Suppressor macrophage treated with lipopolysaccharide for 1 hour (primary cell): ENCODE data around the gene GPRC5D.

ENCODE experiments used
- DNase-seq, 3 donors: peaks; one replicate each; pipeline ENCODE4 v3.0.0-alpha.2; 2020 to 2022

Gene GPRC5D

DNA sequence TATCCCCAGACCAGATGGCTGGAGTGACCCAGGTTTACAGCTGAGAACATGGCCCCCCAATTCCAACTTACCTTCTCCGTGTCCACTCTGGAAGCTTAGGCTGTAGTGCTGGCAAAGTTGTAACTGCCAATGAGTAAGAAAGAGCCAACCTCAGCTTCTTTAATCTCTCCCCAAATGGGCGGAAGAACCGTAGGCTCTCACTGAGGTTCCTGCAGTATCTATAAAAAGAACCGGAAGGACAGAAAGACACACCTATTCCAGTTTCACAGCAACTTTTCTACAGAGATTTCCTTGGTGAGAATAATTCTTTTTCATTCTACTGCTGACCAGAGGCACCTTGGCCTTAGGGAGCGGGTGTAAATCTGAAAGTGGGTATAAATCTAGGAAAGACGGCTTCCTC, at the start of gene GPRC5D:
Gene GPRC5D (minus strand): TSS at position 135 of the 400 bp plus-strand sequence. CDS start 1,786 bp downstream, outside the sequence.
- DNase-seq, result no peak

DNA sequence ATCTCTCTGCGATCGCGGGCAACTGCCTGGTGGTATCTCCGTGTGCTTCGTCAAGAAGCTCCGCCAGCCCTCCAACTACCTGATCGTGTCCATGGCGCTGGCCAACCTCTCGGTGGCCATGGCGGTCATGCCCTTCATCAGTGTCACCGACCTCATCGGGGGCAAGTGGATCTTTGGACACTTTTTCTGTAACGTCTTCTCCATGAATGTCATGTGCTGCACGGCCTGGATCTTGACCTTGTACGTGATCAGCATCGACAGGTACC, 49.7 kb upstream of the GPRC5D start:
- no peak for DNase-seq

DNA sequence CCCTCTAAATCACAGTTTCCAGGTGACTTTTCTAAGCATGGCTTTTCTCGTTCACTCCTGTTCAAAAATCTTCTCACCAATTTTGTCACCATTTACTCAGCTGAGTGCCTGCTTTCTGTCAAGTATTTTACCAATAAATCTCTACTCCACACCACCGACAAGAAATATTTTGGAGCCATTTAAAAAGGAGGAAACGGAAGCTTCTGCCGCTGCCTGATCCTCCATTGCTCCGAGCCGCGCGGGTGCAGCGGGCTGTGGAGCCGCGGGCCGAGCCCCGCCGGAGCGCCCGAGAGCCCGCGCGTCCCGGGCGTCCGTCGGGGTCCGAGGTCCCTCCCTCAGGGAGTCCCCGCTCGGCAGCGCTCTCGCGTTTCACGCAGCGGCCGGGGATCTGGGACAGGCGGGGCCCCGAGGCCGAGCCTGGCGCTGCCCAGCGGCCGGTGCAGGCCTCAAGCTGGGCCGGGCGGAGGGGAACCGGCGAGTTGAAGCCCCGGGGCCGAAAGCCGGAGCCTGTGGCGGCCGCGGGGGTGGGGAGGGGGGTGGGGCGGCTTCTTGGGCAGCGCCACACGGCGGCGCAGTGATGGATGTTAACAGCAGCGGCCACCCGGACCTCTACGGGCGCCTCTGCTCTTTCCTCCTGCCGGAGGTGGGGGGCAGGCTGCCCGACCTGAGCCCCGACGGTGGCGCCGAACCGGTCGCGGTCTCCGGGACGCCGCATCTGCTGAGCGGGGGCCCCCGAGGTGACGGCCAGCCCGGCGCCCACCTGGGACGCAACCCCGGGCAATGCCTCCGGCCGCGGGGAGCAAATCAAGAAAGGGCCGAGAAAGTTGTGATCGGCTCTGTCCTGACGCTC, 49.2 kb upstream of the GPRC5D start:
- peak; percentile 68 to 88 (median 76) for DNase-seq

DNA sequence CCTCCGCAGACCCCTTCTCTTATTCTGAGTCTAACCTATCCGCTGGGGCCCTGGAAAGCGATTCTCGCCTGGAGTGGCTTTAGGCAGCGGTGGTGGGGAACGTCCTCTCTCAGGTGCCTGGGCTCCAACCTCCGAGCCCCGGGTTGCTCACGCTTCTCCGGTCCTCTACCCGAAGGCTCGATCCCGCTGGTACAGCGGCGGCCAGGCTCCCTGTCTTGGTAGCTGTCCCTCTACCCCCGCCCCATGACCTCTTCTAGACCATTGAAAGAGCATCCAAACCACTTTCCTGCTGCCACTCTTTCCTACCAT, 48.6 kb upstream of the GPRC5D start:
- DNase-seq, result peak in 2 of 3 donors; percentile 35 to 64

DNA sequence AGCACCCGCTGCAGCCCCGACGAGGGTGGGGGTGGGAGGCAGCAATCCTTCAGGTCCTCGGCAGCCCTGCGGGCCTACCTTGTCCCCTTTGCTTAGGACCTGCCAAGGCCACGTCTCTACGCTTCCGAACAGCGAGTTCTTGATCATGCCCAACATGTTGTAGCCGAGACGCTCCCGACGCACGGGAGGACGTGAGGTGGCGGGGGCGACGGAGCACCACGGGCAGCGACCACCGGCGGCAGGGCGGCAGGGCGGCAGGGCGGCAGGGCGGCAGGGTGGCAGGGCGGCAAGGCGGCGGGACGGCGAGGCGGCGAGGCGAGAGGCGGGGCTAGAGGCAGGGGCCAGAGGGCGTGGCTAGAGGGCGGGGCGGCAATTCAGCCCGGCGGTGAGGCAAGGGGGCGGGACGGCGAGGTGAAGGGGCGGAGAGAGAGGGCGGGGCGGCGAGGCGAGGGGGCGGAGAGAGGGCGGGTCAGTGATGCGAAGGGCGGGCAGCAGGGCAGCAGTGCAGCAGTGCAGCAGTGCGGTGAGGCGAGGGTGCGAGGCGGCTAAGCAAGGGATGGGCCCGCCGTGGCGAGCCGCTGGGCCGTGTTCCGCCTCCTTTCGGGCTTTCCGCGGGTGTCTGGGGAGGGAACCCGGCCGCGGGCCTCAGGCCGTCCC, 48.1 kb upstream of the GPRC5D start, which contains the start of gene HEBP1:
Gene HEBP1 (minus strand): TSS at position 307 of the 657 bp plus-strand sequence. CDS start 151 bp downstream, at position 156.
- DNase-seq, result peak; percentile 93 to 99 (median 98)

DNA sequence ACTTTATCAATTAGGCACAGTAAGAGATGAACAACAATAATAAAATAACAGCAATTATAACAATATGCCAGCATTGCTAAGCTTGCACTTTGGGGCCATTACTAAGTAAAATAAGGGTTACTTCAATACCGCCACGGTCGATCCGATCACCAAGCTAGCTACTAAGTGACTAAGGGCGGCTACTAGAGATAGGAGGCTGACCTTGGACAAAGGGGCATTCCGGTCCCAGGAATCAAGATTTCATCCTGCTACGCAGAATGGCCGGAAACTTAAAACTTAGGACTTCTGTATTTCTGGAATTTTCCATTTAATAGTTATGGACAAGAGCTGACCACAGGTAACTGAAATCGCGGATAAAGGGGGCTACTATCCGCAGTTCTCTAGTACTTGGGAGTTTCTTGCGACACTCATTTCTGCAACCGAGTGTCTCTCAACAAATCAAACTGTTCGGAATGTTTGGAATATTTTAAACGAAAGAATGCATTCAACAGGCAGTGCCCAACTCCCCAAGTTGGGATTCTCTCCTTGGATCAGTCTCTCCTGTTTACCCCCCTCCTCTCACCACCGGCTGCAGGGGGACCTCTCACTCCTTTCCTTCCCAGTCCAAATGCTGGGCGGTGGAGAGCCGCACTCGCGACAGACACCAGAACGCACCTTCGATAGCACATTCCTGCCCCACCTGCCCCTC, 47.4 kb upstream of the GPRC5D start:
- DNase-seq, result no peak

DNA sequence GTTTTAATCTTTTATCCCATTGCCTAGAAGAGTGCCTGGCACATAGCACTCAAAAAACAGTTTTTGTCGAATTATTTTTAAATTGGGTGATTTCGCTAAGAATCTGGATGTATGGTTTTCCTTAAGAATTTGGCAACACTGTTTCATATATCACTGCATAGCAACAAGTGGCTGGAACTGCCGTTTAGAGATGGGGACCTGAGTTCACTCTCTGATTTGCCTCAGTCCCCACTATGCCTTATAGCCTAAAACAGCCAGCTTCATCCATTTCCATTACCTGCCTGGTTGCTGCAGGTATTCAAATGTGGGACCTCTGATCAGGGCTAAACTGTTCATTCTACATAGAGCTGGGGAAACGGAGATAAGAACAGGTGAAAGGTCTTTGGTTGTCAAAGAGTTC, 46.3 kb upstream of the GPRC5D start:
- no peak for DNase-seq

DNA sequence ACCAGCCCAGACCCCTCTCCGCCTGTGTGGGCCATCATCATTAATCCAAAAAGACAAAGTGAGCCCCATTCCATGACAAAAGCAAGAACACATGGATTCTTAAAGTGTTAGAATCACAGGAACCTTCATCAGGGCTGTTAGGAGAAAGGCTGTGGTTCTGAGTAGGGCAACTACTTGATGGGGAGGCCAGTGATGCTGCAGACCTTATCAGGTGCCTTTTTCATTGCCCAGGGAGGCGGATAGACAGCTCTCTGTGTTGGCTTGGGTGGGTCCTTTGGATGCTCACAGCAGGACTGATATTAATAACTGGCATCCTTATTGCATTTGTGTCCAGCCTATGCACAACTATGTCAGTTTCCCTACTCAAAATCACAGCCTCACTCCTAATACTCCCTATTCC, 45.8 kb upstream of the GPRC5D start:
- DNase-seq, result no peak

DNA sequence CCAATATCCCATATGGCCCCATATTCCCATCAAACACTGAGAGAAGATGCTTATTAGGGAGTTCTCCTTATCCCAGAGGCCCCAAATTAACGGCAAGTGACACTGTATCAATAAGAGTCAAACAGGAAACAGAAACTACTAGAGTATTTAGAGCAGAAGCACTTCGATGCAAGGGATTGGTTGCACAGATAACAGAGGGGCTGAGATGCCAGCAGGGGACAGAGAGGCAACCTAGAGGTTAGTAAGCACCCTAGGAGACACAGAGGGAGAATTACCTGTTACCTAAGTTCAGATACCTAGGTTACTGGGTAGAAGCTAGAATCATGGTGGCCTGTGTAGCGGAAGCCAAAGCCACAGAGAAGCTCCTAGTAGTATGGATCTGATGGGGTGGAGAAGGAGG, 45.2 kb upstream of the GPRC5D start:
- DNase-seq, result no peak

DNA sequence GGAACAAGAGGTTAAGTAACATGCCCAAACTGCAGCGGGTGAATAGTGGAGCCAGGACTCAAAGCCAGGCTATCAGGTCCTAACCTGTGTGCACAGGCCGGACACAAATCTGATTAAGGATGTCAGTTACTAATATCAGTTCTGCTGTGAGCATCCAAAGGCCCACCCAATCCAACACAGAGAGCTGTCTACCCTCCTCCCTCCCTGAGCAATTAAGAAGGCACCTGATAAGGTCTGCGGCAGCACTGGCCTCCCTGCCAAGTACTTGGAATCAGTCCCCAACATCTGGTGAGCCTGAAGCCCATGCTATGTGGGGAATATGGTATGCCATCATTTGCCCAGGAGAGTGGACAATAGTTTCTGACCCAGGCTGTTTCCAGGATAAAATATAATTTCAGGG, 44.2 kb upstream of the GPRC5D start:
- no peak for DNase-seq

DNA sequence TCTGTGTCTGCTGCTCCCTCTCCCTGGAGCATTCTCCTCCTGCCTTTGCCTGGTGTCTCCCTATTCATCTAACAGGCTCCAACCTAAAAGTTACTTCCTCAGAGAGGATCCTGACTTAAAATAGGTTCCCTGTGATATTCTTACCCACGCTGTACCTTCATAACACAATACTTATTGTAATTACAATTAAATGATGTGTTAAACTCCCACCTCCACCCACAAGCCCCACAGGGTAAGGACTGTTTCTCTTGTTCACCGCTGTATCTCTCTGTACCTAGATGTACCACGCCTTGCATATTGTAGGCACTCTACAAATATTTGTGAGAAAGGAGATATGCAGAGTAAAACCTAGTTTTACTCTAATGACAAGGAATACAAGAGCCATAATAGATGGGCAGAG, 43.1 kb upstream of the GPRC5D start:
- DNase-seq, result no peak

DNA sequence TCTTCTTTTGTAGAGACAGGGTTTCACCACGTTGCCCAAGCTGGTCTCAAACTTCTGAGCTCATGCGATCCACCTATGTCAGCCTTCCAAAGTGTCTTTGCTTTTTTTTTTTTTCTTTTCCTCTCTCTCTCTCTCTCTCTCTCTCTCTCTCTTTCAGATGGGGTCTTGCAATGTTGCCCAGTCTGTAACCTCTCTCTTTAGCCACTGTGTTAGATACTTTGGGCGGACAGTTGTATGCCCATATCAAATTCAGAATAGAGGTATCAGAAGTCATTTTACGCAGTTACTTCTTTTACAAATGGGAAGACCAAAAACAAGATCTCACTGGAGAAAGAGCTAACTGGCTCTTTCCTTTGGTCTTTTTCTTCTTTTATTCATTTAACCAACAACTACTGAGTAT, 41.4 kb upstream of the GPRC5D start:
- DNase-seq, result no peak

DNA sequence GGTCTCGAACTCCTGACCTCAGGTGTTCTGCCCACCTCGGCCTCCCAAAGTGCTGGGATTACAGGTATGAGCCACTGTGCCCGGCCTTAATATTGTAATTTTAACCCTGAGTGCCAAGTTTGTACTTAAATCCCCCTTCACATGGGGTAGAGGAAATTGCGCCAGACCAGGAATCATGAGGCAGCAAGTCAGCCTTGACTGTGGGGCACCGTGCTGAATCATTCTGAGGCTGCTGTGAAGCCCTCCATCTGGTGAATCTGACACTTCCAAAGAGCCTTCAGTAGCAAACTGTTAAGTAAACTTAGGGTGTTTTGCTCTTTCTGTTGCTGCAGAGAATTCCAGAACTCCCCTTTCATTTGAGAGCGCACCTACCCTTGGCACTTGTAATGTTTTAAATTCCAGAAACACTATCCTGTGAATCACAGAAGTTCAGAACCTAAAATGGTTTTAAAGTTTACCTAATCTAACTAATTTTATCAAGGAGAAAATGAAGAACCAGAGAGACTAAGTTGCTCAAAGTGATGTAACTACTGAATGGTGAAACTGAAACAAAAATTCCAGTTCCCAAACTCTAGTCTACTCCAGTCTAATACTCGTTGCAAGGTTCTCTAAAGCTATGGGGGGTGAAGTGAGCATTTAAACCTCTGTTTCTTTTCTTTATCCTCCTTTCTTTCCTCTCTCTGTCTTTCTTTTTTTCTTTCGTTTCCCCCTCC, 40.6 kb upstream of the GPRC5D start:
- DNase-seq, result peak; percentile 88 to 92 (median 89)

DNA sequence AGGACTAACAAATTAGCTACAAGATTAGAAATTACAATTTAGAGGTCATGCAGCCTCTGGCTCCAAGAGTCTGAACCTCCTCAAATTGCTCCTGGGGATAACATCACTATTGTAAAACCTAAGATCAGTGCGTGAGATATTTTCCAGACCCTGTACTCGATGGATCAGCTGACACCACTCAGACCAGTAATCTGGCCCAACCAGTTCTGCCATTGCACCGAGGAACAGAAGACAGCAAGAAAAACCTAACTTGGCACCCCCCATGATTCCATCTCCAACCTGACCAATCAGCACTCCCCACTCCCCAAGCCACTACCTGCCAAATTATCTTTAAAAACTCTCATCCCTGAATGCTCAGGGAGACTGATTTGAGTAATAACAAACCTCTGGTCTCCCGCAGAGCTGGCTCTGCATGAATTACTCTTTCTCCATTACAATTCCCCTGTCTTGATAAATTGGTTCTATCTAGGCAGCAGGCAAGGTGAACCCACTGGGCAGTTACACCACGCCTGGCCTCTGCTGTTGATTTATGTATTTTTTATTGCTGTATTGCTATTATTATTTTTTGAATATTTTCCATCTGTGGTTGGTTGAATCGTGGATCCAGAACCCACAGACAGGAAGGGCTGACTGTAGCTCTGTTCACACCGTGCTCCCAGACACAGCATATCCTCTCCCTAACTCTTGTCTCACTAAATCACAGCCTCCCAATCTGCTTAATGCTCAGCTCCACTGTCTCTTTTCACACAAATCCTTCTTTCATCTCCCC, 38.9 kb upstream of the GPRC5D start:
- DNase-seq, result no peak

DNA sequence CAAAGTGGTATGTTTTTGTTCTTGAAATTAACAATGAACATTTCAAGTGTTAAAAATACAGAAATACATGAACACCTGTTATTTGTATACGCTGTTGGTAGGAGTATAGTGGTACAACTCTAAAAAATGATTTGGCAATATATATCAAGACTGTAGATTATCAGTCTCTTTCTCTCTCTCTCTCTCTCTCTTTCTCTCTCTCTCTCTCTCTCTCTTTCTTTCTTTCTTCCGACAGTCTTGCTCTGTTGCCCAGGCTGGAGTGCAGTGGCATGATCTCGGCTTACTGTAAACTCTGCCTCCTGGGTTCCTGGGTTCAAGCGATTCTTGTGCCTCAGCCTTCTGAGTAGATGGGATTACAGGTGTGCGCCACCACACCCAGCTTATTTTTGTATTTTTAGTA, 35.5 kb upstream of the GPRC5D start:
- DNase-seq, result no peak

DNA sequence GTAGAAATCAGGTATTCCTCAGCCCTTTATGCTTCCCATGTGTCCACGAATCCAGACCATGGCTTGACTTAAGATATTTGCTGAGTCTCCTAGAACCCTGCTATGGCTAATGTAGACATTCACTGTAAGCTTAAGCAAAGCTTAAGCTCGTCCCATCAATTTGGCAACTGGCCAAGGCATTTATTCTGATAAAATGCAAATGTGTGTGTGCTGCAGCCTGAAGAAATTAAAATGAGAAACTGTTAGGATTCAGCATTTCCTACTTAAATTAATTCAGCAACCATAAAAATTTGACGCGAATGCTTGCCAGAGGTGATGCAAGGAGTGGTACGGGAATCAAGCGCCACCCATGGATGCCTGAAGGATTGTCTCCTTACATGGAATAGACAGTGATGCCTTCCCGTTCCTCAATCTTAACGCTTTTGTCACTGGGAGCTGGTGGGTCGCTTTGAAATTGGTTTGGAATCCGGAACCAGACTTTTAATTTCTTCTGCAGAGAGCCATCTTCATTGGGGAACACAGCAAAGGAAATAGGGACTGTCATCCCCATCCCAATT, 34.9 kb upstream of the GPRC5D start:
- DNase-seq, result no peak

DNA sequence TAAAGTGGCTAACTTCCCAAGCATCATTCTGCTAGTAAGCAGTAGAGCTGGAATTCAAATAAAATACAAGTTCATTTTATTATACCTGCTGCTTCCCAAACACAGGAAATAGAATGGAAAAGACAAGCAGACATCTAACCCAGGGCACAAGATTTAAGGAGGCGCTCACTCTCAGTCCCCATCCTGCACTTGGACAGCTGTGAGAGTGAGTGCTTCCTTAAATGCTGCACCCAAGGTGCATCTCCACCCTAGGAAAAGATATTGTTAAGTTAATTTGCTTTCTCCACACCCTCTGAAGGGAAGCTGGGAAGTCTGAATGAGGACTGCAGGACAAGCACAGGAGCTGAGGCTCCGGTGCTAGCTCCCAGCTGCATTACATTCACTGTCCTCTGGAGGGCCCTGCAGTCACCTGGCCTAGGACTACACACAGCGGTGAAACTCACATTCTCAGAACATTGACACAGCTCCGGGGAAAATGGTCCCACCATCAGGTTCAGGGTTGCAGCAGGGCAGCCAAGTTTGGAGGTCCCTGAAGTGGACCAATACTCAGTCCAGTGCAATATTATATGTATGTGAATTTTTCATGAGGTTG, 33.9 kb upstream of the GPRC5D start:
- DNase-seq, result peak; percentile 44 to 58 (median 50)

DNA sequence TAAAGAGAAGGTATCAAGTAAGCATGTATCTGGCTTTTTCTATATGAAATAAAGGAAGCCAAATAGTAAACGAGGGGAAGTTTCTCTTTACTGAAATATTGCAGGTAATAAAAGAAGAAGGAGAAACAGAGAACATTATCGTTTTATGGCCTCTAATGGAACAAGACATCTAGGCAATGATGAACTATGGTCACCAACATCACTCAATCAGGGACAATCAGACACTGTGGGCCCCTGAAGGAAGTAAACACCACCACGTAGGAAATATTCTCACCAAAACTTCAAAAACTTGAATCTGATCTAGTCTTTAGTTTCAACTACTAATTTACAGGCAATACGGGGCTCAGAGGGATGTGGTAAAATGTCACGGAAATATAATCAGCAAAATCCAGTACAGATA, 32.2 kb upstream of the GPRC5D start:
- DNase-seq, result no peak

DNA sequence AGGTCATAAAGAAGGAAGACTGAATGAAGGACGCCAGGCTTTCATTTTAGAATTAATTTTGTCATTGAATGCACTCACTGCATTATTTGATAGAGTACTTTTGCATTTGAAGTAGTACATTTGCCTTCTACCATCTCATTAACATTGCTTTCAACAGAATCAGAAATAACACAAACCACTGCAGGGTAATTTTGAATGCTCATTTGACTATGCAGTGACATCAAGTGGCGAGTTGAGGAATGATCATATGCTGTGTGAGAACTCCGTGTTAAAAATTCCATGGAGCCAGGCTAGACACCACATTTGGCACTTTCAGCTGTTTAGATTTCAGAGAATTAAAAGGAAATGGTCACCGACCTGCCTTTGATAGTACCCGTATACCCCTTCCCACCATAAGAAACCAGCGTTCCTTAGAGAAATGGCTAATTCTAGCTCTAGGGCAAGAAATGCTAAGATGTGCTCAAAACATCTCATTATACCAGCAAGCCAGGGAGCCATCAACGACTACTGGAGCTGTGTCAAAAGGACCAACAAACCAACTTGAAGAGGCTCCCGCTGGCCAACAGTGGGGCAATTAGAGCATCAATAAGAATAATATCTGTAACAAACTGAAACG, 31.6 kb upstream of the GPRC5D start:
- DNase-seq, result peak; percentile 57 to 73 (median 65)

DNA sequence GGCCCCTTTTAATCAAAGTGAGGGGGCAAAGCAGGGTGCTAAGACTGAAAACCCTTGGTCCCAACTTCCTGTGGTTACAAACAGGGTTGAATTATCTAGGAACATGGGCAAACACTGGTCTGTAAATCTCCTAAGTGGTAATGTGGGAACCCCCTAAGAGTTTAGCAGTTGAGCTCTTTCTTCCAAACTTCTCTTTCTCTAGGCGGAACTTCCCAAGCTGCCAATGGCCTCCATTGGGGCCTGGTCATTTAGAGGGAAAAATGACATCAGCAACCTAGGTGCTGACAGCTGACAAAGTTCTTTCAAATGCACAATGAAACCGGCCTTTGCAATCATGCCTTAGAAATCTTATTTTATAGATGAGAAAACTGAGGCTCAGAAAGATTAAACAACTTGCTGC, 30.4 kb upstream of the GPRC5D start:
- peak; percentile 77 to 87 (median 78) for DNase-seq

DNA sequence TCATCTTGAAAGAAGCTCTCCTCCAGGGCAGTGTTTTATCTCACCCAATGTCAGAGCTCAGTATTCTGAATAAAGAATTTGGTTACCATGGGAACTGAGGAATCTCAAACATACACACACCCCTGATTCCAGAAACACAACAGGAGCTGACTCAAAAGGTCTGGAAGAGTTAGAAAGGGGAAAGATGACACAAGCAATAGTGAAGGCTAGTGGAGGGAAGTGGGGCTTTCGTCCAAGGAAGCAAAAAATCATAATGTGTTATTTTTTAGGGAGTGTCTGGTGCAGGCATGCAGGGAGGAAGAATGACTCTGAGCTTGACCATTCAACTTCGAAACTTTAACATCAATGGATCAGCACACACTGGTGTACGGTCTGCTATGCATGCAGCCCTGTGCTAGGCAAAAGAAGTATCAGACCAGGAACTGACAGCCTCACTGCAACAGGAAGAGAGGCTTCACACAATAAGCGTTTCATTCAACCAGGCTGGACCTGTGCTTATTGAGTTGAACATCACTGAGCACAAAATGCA, 27.8 kb upstream of the GPRC5D start:
- peak in 2 of 3 donors; percentile 49 to 72 for DNase-seq
